Measurements from ENCODE around the gene KRT222. TPM values are rescaled to one million over a fixed set of nuclear protein-coding genes. Genes with fewer than 3 reads are reported as not detected.

Gene KRT222
- total RNA-seq, result 1 to 10 TPM; 1.4 to 2.3 TPM
- polyA plus RNA-seq (2013, experiment 1 of 2), result 0.39 TPM
- 0.25 TPM for polyA plus RNA-seq (2013, experiment 2 of 2)
- long read RNA-seq, experiment 1, partial matches to known transcripts, result 0 of 2 reads
- long read RNA-seq, experiment 1, other reads (novel, unspliced or antisense), result 0 of 2 reads
- long read RNA-seq, experiment 2, transcript KRT222-202 (6 exons, 1,712 nt), result major isoform, 7 of 7 reads
- long read RNA-seq, experiment 2, partial matches to known transcripts, result 0 of 7 reads
- long read RNA-seq, experiment 2, other reads (novel, unspliced or antisense), result 0 of 7 reads
- long read RNA-seq, experiment 3, partial matches to known transcripts, result 0 of 2 reads
- long read RNA-seq, experiment 3, other reads (novel, unspliced or antisense), result 0 of 2 reads
- long read RNA-seq, experiment 4, transcript KRT222-202 (6 exons, 1,712 nt), result major isoform, 11 of 16 reads
- long read RNA-seq, experiment 4, partial matches to known transcripts, result 3 of 16 reads
- long read RNA-seq, experiment 4, other reads (novel, unspliced or antisense), result 0 of 16 reads

DNA sequence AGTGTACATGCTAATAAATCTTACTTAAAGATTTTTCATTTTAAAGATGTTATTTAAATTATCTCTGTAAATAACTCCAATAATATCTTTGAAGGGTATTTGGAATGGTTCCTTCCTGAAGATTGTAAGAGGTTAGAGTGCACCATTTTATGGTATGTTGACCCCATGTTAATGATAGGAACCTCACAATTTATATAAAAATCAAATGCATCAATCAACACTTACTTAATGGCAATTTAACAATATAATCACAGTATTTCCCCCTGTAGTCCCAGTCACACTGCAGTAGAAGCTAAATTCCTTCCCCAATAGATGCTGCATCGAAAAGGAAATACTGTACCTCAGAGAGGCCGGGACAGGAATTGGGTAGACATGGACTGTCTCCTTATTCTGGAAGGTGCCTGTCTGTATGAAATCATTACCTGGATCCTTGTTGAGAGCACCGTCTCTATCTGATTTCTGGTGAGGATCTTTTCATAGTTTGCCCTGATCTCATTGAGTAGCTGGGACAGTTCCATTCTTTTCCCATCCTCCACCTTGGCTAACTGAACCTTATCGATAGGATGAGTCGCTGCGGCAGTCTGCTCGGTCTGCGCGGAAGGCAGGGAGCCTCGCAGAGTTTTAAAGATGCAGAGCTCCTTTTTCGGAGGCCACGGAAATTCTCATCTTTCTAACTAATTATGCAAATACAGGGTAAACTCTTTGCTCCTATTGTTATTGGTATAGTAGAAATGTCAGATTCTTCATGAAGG lies at the start of gene KRT222:
Gene KRT222, minus strand, starts transcription at position 596 of the 752 bp plus-strand sequence. Its CDS starts 78 bp downstream, at position 518.
- Mint-ChIP-seq H3K9me3 (no peaks in the 10 kb centered on the region), H3K27me3 (ENCODE audit: insufficient read depth) (no peaks in the 10 kb centered on the region), H3K36me3 (ENCODE audit: low read depth) (no peaks in the 10 kb centered on the region), H3K4me3 (peak within 1 kb of the TSS; percentile 37), H3K27ac (no peak within 1 kb of the TSS), H3K4me1 (peaks cover 24% of the 10 kb centered on the region)
- H3K36me3 ChIP-seq (ENCODE audit: control insufficient read depth, insufficient read depth, low read length), result no peaks in the 10 kb centered on the region
- TF ChIP-seq, protein P1, sequence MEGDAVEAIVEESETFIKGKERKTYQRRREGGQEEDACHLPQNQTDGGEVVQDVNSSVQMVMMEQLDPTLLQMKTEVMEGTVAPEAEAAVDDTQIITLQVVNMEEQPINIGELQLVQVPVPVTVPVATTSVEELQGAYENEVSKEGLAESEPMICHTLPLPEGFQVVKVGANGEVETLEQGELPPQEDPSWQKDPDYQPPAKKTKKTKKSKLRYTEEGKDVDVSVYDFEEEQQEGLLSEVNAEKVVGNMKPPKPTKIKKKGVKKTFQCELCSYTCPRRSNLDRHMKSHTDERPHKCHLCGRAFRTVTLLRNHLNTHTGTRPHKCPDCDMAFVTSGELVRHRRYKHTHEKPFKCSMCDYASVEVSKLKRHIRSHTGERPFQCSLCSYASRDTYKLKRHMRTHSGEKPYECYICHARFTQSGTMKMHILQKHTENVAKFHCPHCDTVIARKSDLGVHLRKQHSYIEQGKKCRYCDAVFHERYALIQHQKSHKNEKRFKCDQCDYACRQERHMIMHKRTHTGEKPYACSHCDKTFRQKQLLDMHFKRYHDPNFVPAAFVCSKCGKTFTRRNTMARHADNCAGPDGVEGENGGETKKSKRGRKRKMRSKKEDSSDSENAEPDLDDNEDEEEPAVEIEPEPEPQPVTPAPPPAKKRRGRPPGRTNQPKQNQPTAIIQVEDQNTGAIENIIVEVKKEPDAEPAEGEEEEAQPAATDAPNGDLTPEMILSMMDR (conservative IDR thresholded peaks at IDR 0.05), result no peak
- H3K27me3 ChIP-seq (ENCODE audit: control insufficient read depth, insufficient read depth, low read length, poor library complexity, severe bottlenecking), result no peaks in the 10 kb centered on the region
- no peak within 1 kb of the TSS for H3K27ac ChIP-seq (ENCODE audit: low read depth, low read length)
- WGBS, 2 experiments (ENCODE audit: insufficient coverage in 1 of 2, insufficient read length in 1 of 2), result 20 to 50% methylated on average over 3 to 10 of the region's 12 CpGs
- H3K4me1 ChIP-seq (ENCODE audit: control insufficient read depth, insufficient read depth, low read length), result no peaks in the 10 kb centered on the region
- peak; percentile 66 for DNase-seq
- H3K9ac ChIP-seq (ENCODE audit: extremely low read depth, low read length, poor library complexity, severe bottlenecking), result no peak within 1 kb of the TSS
- H3K4me3 ChIP-seq (ENCODE audit: low read length), result peak within 1 kb of the TSS; percentile 57
- H3K9me3 ChIP-seq (ENCODE audit: control insufficient read depth, low read length), result no peaks in the 10 kb centered on the region

DNA sequence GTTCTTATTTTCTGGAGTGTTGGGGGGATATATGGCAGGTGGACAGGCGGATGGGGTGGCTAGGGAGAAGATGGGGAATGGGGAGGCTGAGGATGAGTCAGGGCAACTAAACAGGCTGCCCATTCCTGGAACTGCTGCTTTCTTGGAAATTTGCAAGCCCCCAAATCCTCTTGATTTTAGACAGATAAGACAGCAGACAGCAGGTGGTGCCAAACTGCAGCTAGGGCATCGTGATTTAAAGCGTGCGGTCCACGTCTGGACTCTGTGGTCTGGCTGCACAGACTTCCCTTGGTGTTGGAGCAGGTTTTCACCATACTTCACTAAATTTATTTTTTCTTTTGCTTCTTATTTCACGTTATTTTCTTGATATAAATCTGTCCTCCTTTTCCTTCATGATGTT lies 49.5 kb upstream of the KRT222 start:
- no peak overlapping the region for H3K9ac ChIP-seq (ENCODE audit: extremely low read depth, low read length, poor library complexity, severe bottlenecking)
- TF ChIP-seq, protein P1 (conservative IDR thresholded peaks at IDR 0.05), result no peak
- no peaks in the 10 kb centered on the region for H3K27me3 ChIP-seq (ENCODE audit: control insufficient read depth, insufficient read depth, low read length, poor library complexity, severe bottlenecking)
- Mint-ChIP-seq H3K4me1 (no peaks in the 10 kb centered on the region), H3K9me3 (peaks cover 4% of the 10 kb centered on the region), H3K27me3 (ENCODE audit: insufficient read depth) (peaks cover 9% of the 10 kb centered on the region), H3K36me3 (ENCODE audit: low read depth) (no peaks in the 10 kb centered on the region), H3K4me3 (no peak overlapping the region), H3K27ac (no peak overlapping the region)
- WGBS, 2 experiments (ENCODE audit: insufficient coverage in 1 of 2, insufficient read length in 1 of 2), result 88 to 91% methylated on average over 6 of the region's 6 CpGs
- DNase-seq, result no peak
- H3K36me3 ChIP-seq (ENCODE audit: control insufficient read depth, insufficient read depth, low read length), result no peaks in the 10 kb centered on the region
- no peaks in the 10 kb centered on the region for H3K9me3 ChIP-seq (ENCODE audit: control insufficient read depth, low read length)
- no peak overlapping the region for H3K27ac ChIP-seq (ENCODE audit: low read depth, low read length)
- H3K4me3 ChIP-seq (ENCODE audit: low read length), result no peak overlapping the region
- H3K4me1 ChIP-seq (ENCODE audit: control insufficient read depth, insufficient read depth, low read length), result no peaks in the 10 kb centered on the region

DNA sequence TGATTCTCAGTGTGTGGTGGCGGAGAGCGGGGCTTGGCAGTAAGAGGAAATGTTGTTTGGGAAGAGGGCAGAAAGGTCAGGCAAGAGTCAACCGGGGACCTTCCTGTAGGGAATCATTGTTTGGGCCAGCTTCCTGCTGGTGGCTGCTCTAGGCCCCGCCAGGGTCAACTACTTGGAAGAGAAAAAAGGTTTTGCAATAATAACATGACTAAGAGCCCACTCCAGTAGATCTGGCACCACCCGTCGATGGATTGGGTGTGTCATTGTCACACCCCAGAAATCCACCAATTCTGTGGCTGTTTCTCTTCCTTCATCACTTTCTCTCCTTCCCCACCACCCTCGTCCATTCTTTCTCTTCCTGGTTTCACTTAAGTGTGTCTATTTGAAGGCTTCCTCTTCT lies 42.8 kb upstream of the KRT222 start:
- no peaks in the 10 kb centered on the region for H3K9me3 Mint-ChIP-seq
- peaks cover 4% of the 10 kb centered on the region for H3K4me1 Mint-ChIP-seq
- H3K36me3 ChIP-seq (ENCODE audit: control insufficient read depth, insufficient read depth, low read length), result no peaks in the 10 kb centered on the region
- WGBS, 2 experiments (ENCODE audit: insufficient coverage in 1 of 2, insufficient read length in 1 of 2), result 84 to 90% methylated on average over 6 to 7 of the region's 7 CpGs
- H3K4me3 ChIP-seq (ENCODE audit: low read length), result no peak overlapping the region
- H3K9ac ChIP-seq (ENCODE audit: extremely low read depth, low read length, poor library complexity, severe bottlenecking), result no peak overlapping the region
- H3K27ac Mint-ChIP-seq, result no peak overlapping the region
- H3K36me3 Mint-ChIP-seq (ENCODE audit: low read depth), result no peaks in the 10 kb centered on the region
- H3K27ac ChIP-seq (ENCODE audit: low read depth, low read length), result no peak overlapping the region
- no peak overlapping the region for H3K4me3 Mint-ChIP-seq
- TF ChIP-seq, protein P1 (conservative IDR thresholded peaks at IDR 0.05), result no peak
- no peaks in the 10 kb centered on the region for H3K27me3 Mint-ChIP-seq (ENCODE audit: insufficient read depth)
- no peak for DNase-seq
- H3K4me1 ChIP-seq (ENCODE audit: control insufficient read depth, insufficient read depth, low read length), result no peaks in the 10 kb centered on the region
- no peaks in the 10 kb centered on the region for H3K27me3 ChIP-seq (ENCODE audit: control insufficient read depth, insufficient read depth, low read length, poor library complexity, severe bottlenecking)
- no peaks in the 10 kb centered on the region for H3K9me3 ChIP-seq (ENCODE audit: control insufficient read depth, low read length)
